Measurements from ENCODE around the gene IL17C.
"Not testable (repeated sequence)": the region's sequence is repeated elsewhere in the genome, so short reads cannot be mapped to it uniquely, and the experiment has no call there.

The IL17C gene

GRCh38 chr16:88599825-88600538 is 38.4 kb upstream of the IL17C start:
- peaks cover 72% of the 10 kb centered on the region for H3K36me3 Mint-ChIP-seq (ENCODE audit: low read depth)

GRCh38 chr16:88600539-88600896 is 37.9 kb upstream of the IL17C start:
- Mint-ChIP-seq H3K4me3 (no peak overlapping the region), H3K9me3 (no peaks in the 10 kb centered on the region), H3K27me3 (no peaks in the 10 kb centered on the region), H3K4me1 (ENCODE audit: low read depth) (peaks cover 40% of the 10 kb centered on the region), H3K27ac (peak overlapping the region; percentile 86), H3K36me3 (ENCODE audit: low read depth) (peaks cover 74% of the 10 kb centered on the region)
- intact Hi-C loops (cut with micrococcal nuclease): no loop called here

More at GRCh38 chr16:88599825-88600538, 38.4 kb upstream of the IL17C start:
- no peaks in the 10 kb centered on the region for H3K27me3 Mint-ChIP-seq
- H3K4me1 Mint-ChIP-seq (ENCODE audit: low read depth): peaks cover 40% of the 10 kb centered on the region
- peak overlapping the region; percentile 17 for H3K4me3 Mint-ChIP-seq
- H3K9me3 Mint-ChIP-seq: no peaks in the 10 kb centered on the region
- peak overlapping the region; percentile 86 for H3K27ac Mint-ChIP-seq
- intact Hi-C loops (cut with micrococcal nuclease): loop anchor here (10.0 kb wide), 1 partner anchor 105 kb away; the partner anchor contains the start of genes CTU2 and RNF166

DNA sequence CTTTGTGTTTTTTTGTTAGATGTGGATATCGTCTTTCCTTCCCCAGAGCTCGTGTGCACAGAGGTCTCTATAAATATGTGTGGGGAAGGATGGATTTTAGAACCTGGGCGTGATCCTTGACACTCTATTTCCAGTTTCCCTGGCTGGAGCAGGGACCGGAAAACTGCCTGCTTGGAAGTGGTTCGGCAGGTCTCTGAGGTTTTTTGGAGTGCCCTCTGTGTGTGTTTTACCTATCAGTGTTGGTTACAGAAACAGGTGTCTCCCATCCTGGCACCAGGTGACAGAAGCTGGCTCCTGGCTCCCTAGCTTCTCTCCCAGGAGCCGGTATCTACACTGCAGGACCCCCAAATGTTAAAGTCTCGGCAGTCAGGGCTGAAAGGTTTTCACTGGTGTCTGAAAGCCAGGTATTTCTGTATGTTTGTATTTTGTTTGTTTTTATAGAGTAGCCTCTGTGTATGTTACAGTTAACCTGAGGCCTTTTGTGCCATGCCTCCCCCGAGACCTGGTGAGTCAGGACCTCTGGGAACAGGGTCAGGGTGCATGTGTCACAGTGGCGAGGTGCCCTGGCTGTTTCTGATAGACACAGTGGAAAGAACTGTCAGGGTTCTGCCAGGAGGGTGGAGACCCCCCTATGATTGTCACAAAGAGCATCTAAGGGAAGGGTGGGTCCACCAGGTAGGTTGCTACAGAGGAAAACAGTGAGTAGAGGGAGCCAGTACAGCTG is 36.9 kb upstream of the IL17C start:
- Mint-ChIP-seq H3K36me3 (ENCODE audit: low read depth) (peaks cover 83% of the 10 kb centered on the region), H3K27ac (peak overlapping the region; percentile 86), H3K4me3 (no peak overlapping the region)

DNA sequence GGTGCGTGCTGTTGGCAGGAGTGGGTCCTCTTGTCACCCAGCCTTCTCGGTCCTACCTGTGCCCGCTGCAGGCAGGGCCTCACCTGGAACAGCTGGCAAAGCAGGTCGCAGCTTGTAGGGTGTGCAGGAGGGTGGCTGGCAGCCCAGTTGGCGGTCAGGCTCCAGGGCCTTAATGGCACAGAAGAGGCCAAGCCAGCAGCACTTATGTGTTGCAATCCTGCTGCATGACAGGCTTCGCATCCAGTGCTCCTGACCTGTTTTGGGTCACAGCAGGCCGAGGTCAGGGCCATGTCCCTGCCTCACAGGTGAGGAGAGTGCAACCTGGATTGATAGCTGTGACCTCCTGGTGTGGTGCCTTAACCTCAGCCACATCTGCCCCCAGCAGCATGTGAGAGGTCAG is 36.3 kb upstream of the IL17C start:
- no peaks in the 10 kb centered on the region for H3K27me3 Mint-ChIP-seq
- intact Hi-C loops (cut with micrococcal nuclease): no loop called here
- no peak overlapping the region for H3K4me3 Mint-ChIP-seq
- peaks cover 89% of the 10 kb centered on the region for H3K36me3 Mint-ChIP-seq (ENCODE audit: low read depth)
- peak overlapping the region; percentile 86 for H3K27ac Mint-ChIP-seq
- peaks cover 29% of the 10 kb centered on the region for H3K4me1 Mint-ChIP-seq (ENCODE audit: low read depth)
- no peaks in the 10 kb centered on the region for H3K9me3 Mint-ChIP-seq

More for the DNA sequence above, 36.9 kb upstream of the IL17C start:
- H3K9me3 Mint-ChIP-seq: no peaks in the 10 kb centered on the region
- peaks cover 32% of the 10 kb centered on the region for H3K4me1 Mint-ChIP-seq (ENCODE audit: low read depth)
- no peaks in the 10 kb centered on the region for H3K27me3 Mint-ChIP-seq
- intact Hi-C loops (cut with micrococcal nuclease): no loop called here

DNA sequence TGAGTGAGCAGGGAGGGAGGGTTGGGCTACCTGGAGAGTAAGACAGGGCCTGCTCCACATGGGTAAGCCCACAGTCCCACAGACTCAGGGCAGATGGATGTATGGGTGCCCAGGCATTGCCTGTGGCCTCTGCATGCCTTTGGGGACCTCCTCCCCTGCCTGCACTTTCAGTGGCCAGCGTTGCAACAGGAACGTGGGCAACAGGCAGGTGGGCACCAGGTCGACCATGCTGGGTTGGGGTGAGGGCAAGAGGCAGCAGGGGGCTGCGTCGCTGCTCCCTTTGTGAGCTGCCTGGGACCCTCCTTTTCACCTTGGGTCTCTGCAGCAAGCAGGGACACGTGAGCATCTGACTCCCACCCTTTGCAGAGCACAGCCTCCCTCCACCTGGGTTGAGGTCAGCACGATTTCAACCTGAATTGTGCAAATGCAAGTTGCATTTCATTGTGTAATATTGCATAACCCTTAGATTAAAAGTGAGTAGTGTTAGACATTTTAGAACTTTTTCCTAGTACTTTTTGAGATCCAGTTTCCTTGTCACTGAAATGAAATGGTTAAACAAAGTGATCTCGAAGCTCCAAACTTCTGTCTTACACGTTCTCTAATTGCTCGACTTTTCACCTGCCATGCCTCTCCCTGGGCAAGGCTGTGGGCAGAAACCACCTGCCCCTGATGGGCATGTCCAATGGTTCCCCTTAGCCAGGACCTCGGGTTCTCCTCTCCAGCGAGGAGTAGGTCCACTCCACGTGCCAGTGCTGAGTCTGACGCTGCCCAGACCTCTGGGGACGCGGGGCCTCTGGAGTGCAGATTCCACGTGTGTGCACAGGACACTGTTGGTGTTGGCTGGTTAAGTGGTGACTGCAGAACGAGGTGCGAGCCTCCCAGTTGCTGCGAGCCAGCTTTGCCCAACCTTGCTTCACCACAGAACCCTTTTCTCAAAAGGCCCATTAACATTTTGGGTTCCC is 32.9 kb upstream of the IL17C start:
- Mint-ChIP-seq H3K27me3 (no peaks in the 10 kb centered on the region), H3K9me3 (no peaks in the 10 kb centered on the region), H3K36me3 (ENCODE audit: low read depth) (peaks cover 94% of the 10 kb centered on the region), H3K27ac (no peak overlapping the region), H3K4me3 (no peak overlapping the region), H3K4me1 (ENCODE audit: low read depth) (peaks cover 21% of the 10 kb centered on the region)
- intact Hi-C loops (cut with micrococcal nuclease): no loop called here

DNA sequence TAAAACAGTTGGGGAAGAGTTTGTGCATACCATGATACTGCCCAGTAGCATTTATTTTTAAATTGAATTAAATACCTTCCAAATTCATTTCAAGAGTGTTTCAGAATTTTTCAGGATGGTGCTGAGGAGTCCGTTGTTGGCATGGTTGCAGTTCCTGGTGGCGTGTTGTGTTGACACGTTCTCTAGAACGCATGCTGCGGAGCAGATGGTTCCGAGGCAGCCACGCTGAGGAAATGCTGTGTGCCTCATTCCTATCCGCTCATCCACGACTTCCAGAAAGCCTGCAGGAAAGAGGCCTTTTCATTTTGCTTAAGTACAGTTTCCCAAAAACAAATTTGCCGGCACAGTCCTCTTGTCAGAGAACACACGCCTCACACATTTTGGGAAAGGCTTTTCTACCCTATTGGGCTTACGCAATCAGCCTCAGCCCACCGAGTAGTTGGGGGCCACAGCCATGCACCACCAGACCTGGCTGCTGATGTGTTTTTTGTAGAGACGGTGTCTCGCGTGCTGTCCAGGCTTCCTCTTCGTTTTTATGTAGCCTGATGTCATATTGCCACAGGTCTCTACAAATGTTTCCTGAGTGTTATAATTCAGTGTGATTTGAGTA is 32.1 kb upstream of the IL17C start:
- H3K27me3 Mint-ChIP-seq: no peaks in the 10 kb centered on the region
- H3K4me1 Mint-ChIP-seq (ENCODE audit: low read depth): peaks cover 19% of the 10 kb centered on the region
- H3K27ac Mint-ChIP-seq: no peak overlapping the region
- H3K36me3 Mint-ChIP-seq (ENCODE audit: low read depth): peaks cover 94% of the 10 kb centered on the region
- H3K9me3 Mint-ChIP-seq: no peaks in the 10 kb centered on the region
- intact Hi-C loops (cut with micrococcal nuclease): no loop called here
- no peak overlapping the region for H3K4me3 Mint-ChIP-seq

DNA sequence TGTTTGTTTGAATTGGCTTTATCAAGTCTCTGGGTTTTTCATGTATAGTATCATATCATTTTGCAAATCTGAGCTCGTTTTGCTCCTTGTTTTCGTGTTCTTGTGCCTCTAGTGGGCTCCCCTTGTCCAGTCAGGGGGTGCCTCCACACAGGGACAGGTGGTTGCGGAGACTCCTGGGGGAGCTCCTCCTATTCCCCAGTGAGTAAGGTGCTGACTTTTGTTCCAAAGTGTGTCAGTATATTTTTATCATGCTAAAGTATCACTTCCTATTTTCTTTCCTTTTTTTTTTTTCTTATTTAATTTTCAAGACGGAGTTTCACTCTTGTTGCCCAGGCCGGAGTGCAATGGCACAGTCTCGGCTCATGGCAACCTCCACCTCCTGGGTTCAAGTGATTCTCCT is 30.3 kb upstream of the IL17C start:
- Mint-ChIP-seq H3K36me3 (ENCODE audit: low read depth) (peaks cover 91% of the 10 kb centered on the region), H3K27me3 (no peaks in the 10 kb centered on the region), H3K4me3 (no peak overlapping the region), H3K27ac (peak overlapping the region; percentile 3), H3K4me1 (ENCODE audit: low read depth) (peaks cover 19% of the 10 kb centered on the region), H3K9me3 (no peaks in the 10 kb centered on the region)
- intact Hi-C loops (cut with micrococcal nuclease): no loop called here

- H3K27me3 Mint-ChIP-seq; H3K9me3 Mint-ChIP-seq; H3K4me3 Mint-ChIP-seq; H3K27ac Mint-ChIP-seq; intact Hi-C loops (cut with micrococcal nuclease): not testable (repeated sequence)
- Mint-ChIP-seq H3K36me3 (ENCODE audit: low read depth) (peaks cover 94% of the 10 kb centered on the region), H3K4me1 (ENCODE audit: low read depth) (peaks cover 23% of the 10 kb centered on the region)
Observed at GRCh38 chr16:88609426-88609825, 28.9 kb upstream of the IL17C start.

GRCh38 chr16:88610080-88610479 is 28.3 kb upstream of the IL17C start:
- Mint-ChIP-seq H3K36me3 (ENCODE audit: low read depth) (peaks cover 94% of the 10 kb centered on the region), H3K27ac (no peak overlapping the region), H3K9me3 (no peaks in the 10 kb centered on the region), H3K4me1 (ENCODE audit: low read depth) (peaks cover 24% of the 10 kb centered on the region), H3K27me3 (no peaks in the 10 kb centered on the region), H3K4me3 (no peak overlapping the region)
- intact Hi-C loops (cut with micrococcal nuclease): no loop called here

- H3K36me3 Mint-ChIP-seq (ENCODE audit: low read depth): peaks cover 94% of the 10 kb centered on the region
- H3K27ac Mint-ChIP-seq: no peak overlapping the region
- no peaks in the 10 kb centered on the region for H3K27me3 Mint-ChIP-seq
- intact Hi-C loops (cut with micrococcal nuclease): no loop called here
- H3K4me3 Mint-ChIP-seq: no peak overlapping the region
- peaks cover 24% of the 10 kb centered on the region for H3K4me1 Mint-ChIP-seq (ENCODE audit: low read depth)
- no peaks in the 10 kb centered on the region for H3K9me3 Mint-ChIP-seq
Observed at GRCh38 chr16:88610909-88611812, 27.2 kb upstream of the IL17C start.

DNA sequence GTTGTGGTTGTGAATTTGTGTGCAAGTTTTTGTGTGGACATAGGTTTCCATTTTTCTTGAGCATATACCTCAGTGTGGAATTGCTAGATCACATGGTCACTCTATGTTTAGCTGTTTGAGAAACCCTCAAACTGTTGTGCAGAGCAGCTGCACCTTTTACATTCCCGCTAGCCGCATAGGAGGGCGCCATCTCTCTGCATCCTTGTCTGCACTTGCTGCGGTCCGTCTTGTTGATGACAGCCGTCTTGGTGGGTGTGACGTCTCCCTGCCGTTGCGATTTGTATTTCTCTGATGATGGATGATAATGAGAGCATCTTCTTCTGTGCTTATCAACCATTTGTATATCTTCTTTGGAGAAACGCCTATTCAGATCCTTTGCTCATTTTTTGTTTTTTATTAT is 25.1 kb upstream of the IL17C start:
- Mint-ChIP-seq H3K27ac (no peak overlapping the region), H3K9me3 (no peaks in the 10 kb centered on the region), H3K36me3 (ENCODE audit: low read depth) (peaks cover 97% of the 10 kb centered on the region), H3K27me3 (no peaks in the 10 kb centered on the region), H3K4me1 (ENCODE audit: low read depth) (peaks cover 9% of the 10 kb centered on the region), H3K4me3 (no peak overlapping the region)
- intact Hi-C loops (cut with micrococcal nuclease): no loop called here

DNA sequence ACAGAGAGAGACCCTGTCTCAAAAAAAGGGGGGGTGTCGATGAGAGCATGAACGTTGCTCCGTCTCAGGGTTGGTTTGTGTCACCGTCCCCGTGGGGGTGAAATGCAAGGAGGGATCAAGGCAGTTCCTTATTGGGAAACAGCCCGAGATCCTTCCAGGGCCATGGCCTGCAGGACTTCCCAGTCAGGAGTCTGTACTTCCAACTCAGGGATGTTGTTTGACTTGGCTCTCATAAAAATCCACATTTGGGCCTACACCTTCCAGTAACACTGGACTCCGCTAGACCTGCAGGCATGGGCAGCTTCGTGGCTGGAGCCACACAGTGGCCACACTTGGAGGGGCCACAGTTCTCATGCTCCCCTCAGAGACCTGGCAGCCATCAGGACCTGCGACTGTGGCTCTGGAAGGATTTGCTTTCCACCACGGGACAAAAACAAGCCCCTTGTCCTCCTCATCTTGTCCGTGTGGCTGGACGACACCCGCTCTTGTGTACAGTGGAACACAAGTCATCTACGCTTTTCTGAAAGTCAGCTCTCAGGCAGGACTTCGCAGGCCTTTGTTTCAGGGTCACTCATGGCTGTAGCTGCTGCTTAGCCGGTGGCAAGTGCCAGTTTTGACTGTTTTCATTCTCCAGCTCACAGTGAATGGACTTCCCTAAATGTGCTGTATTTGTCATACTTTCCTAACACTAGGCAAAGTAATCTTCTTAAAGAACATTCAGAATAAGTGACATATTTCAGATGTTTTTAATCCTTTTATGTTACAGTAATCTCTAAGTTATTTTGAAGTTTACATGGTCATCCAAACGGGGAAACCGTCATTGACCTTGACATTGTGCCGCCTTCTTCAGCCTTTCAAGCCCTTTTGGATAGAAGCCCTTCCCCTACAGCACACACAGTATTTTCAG is 24.2 kb upstream of the IL17C start:
- Mint-ChIP-seq H3K4me1 (ENCODE audit: low read depth) (peaks cover 5% of the 10 kb centered on the region), H3K27ac (no peak overlapping the region), H3K27me3 (no peaks in the 10 kb centered on the region), H3K4me3 (no peak overlapping the region), H3K36me3 (ENCODE audit: low read depth) (peaks cover 97% of the 10 kb centered on the region), H3K9me3 (no peaks in the 10 kb centered on the region)
- intact Hi-C loops (cut with micrococcal nuclease): no loop called here

Measured in dendritic cell treated with granulocyte-macrophage colony-stimulating factor and Interleukin-4, amounts not matched to agents 40 ng/mL and 50 ng/mL, for 4 days (primary cell).